ENCODE measurements around the gene SH3PXD2B.

Gene SH3PXD2B

GRCh38 chr5:172313915-172314314, 140.4 kb downstream of the SH3PXD2B start:
- no peak for TF ChIP-seq CTCF (IDR thresholded peaks at IDR 0.05)

GRCh38 chr5:172312286-172312685, 142.0 kb downstream of the SH3PXD2B start:
- no peak for TF ChIP-seq CTCF (IDR thresholded peaks at IDR 0.05)

DNA sequence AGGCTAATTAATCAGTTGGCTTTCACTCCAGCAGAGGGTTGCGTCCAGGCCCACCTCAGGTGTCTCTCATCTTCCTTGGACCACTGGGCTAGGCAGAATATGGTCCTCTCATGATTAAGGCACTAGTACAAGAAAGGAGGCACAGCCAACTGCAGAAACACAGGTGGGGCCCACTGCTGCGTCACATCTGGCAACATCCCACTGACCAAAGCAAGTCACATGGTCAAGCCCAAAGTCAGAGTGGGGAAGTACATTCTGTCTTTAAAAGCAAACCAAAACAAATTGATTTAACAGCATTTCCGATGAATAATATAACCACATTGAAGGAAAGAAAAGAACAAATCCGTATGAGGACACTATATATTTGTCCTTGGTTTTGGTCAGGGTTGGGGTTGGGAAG, 142.7 kb downstream of the SH3PXD2B start:
- no peak for TF ChIP-seq CTCF (IDR thresholded peaks at IDR 0.05)

DNA sequence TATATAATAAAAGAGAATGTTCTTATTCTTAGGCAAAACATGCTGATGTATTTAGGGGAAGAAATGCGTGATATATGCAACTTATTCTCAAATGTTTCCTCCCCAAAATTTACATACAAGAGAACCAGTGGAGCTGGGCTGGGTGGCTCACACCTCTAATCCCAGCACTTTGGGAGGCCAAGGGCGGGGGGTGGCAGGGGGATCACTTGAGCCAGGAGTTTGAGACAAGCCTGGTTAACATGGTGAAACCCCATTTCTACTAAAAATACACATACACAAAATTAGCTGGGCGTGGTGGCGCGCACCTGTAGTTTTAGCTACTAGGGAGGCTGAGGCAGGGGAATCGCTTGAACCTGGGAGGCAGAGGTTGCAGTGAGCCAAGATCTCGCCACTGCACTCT, 143.3 kb downstream of the SH3PXD2B start:
- TF ChIP-seq CTCF (IDR thresholded peaks at IDR 0.05) = no peak

- TF ChIP-seq CTCF (IDR thresholded peaks at IDR 0.05) = no peak
Observed at GRCh38 chr5:172305380-172305779, 148.9 kb downstream of the SH3PXD2B start.

GRCh38 chr5:172303572-172304335, 150.6 kb downstream of the SH3PXD2B start:
- TF ChIP-seq CTCF (IDR thresholded peaks at IDR 0.05) = no peak

DNA sequence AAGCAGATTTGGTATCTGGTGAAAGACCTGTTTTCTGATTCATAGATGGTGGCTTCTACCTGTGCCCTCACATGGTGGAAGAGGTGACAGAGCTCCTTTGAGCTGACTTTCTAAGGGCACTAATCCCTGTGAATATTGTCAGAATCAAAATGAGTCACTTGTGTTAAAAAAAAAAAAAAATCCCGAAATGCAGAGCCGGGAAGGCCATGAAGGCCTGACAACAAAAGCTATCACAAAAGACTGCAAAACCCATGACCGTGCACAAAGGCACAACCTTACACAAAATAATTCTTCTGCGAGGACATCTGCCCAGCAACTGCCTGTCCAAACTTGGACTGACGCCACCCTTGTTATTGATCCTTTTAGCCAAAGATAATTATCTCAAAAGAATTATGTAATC, 151.2 kb downstream of the SH3PXD2B start:
- no peak for TF ChIP-seq CTCF (IDR thresholded peaks at IDR 0.05)
